ENCODE data around the gene RANGAP1. TPM values are rescaled to one million over a fixed set of nuclear protein-coding genes. Genes with fewer than 3 reads are reported as not detected.
A peak's percentile ranks its signal among the peaks of the same experiment; 100 is the strongest.

RANGAP1 gene
- total and polyA plus RNA-seq, 2 of the 8 experiments (the other 6 are each of a cell fraction or from before 2014, with no cell fraction given), result 121 to 171 TPM

DNA sequence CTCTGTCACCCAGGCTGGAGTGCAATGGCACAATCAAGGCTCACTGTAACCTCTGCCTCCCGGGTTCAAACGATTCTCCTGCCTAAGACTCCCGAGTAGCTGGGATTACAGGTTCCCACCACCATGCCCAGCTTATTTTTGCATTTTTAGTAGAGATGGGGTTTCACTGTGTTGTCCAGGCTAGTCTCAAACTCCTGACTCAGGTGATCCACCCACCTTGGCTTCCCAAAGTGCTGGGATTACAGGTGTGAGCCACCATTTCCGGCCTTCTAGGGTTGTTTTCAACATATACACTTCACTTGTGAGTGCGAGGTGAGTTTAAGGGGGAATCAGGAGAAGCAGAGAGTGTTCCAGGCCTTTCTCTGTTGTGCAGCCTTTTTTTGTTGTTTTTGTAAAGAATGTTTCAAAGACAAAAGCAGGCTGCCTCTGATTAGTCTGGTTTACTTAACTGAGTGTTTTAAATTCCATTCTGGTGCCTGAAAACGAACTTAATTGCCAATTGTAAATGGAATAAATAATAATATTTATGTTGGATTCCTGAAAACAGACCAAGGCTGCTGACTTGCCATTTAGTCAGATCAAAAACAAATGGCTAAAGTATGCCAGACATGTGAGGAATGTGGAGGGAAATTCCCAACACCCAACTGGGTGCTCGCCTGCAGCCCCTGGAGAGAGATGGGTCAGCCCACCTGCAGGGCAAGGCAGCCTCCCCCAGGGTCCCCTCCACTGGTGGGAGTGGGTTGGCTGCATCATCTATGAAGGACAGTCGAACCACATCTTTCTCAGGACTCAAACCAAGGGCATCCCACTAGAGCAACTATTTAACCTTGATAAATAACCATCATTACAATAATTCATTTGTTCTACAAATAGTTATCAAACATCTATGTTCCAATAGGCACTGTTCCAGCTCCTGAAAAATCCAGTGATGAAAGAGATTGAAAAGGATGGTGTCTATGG, 4.6 kb upstream of the RANGAP1 start:
- H3K79me2 ChIP-seq (ENCODE audit: control insufficient read depth in 1 of 2, insufficient read depth in 2 of 2, low read length in 2 of 2), result peaks cover 0 to 1% of the 10 kb centered on the region in 2 experiments; a peak in 1 of 4 replicates
- H4K20me1 ChIP-seq (replicated peaks in 1 of 2; ENCODE audit: control insufficient read depth in 1 of 2, insufficient read depth in 2 of 2, low read length in 2 of 2), result no peaks in the 10 kb centered on the region
- H3K36me3 ChIP-seq (ENCODE audit: control insufficient read depth in 2 of 4, insufficient read depth in 4 of 4, low read length in 3 of 4), result peaks cover 0 to 3% (median 0%) of the 10 kb centered on the region in 4 experiments; a peak in 1 of 8 replicates
- no peak overlapping the region for H2BK20ac ChIP-seq (ENCODE audit: low read length)
- no peaks in the 10 kb centered on the region for H3K27me3 ChIP-seq (replicated peaks in 1 of 4; ENCODE audit: control insufficient read depth in 3 of 4, extremely low read depth in 1 of 4, insufficient read depth in 3 of 4, low read length in 3 of 4)
- H3K14ac ChIP-seq (ENCODE audit: insufficient read length), result no peak overlapping the region
- H4K8ac ChIP-seq (ENCODE audit: extremely low read depth, insufficient read depth, low read length), result no peak overlapping the region
- H3K23ac ChIP-seq (ENCODE audit: insufficient read length), result no peak overlapping the region
- peak overlapping the region; percentile 54; the same call in 1 of the 2 replicates for H3K18ac ChIP-seq (ENCODE audit: extremely low read depth, low read length)
- H3K4me1 ChIP-seq (replicated peaks in 1 of 4; ENCODE audit: control insufficient read depth in 3 of 4, insufficient read depth in 4 of 4, low read length in 3 of 4), result peaks cover 2 to 15% (median 10%) of the 10 kb centered on the region in 4 experiments; a peak in 6 of 7 replicates
- peaks cover 0 to 3% of the 10 kb centered on the region in 2 experiments; a peak in 1 of 4 replicates for H3K9me3 ChIP-seq (ENCODE audit: insufficient read depth in 2 of 2, low read depth in 1 of 2, low read length in 1 of 2)
- no peaks in the 10 kb centered on the region for H3K79me1 ChIP-seq (ENCODE audit: low read depth, low read length)
- H3K4me3 ChIP-seq (ENCODE audit: extremely low read depth in 1 of 4, insufficient read depth in 2 of 4, low read depth in 3 of 4, low read length in 4 of 4), result no peak overlapping the region
- peak overlapping the region; percentile 82; the same call in 1 of the 2 replicates for H3K27ac ChIP-seq (ENCODE audit: low read depth, low read length)
- WGBS, 2 experiments (ENCODE audit: extremely low coverage in 1 of 2, insufficient coverage in 1 of 2, insufficient read length in 1 of 2, insufficient replicate concordance in 2 of 2, low coverage in 1 of 2, low lambda C conversion rate in 2 of 2, missing lambda C conversion rate in 1 of 2), result 66% methylated on average over 8 of the region's 8 CpGs; no CpG with 5 or more reads in 1 of the 2 experiments
- H4K5ac ChIP-seq (ENCODE audit: insufficient read length, low read depth, low read length), result peak overlapping the region; percentile 85
- H3K4me2 ChIP-seq (ENCODE audit: insufficient read depth in 1 of 2, low read depth in 2 of 2, low read length in 2 of 2), result peak overlapping the region; percentile 4 to 25; a peak in 2 of 4 replicates
- H2BK12ac ChIP-seq (ENCODE audit: low read depth, low read length), result peak overlapping the region; percentile 6; the same call in 1 of the 2 replicates
- peak overlapping the region; percentile 84 for H4K91ac ChIP-seq (replicated peaks; ENCODE audit: insufficient read length, low read length)
- 0 out of 7 replicates have a peak overlapping the region, but pooled peaks of 1 of the 4 experiments have one; percentile 23 for H3K9ac ChIP-seq (replicated peaks in 1 of 4; ENCODE audit: extremely low read depth in 1 of 4, low read depth in 3 of 4, low read length in 3 of 4)
- no peak overlapping the region for H2BK15ac ChIP-seq (ENCODE audit: low read length)
- peak overlapping the region; percentile 88 for H2BK5ac ChIP-seq (ENCODE audit: low read depth, low read length)
- H3K4ac ChIP-seq (replicated peaks; ENCODE audit: insufficient read length, low read depth, low read length), result no peak overlapping the region
- ChIA-PET POLR2A (ENCODE audit: partially characterized antibody) (interaction anchor here (0.6 to 0.8 kb wide), 2 partner anchors 53 to 235 kb away, joined by 3 read pairs; no protein-coding TSS in a partner anchor), CTCF (ENCODE audit: partially characterized antibody) (interaction anchor here (0.7 to 0.8 kb wide), 2 partner anchors 9 to 241 kb away, joined by 3 to 5 read pairs; no protein-coding TSS in a partner anchor)
- H2BK120ac ChIP-seq (replicated peaks; ENCODE audit: low read depth, low read length), result peak overlapping the region; percentile 28
- H2AK5ac ChIP-seq (ENCODE audit: low read depth, low read length), result no peak overlapping the region
- peak in 1 of 2 experiments; percentile 58 for DNase-seq (ENCODE audit: low read depth in 1 of 2, low spot score in 2 of 2)
- FAIRE-seq, result no peak
- no peak overlapping the region for H3K56ac ChIP-seq (replicated peaks; ENCODE audit: insufficient read length, low read depth, low read length)
- no peak overlapping the region for H2AFZ ChIP-seq (ENCODE audit: low read length)
- no peaks in the 10 kb centered on the region for H3K23me2 ChIP-seq (ENCODE audit: low read depth, low read length)
- TF ChIP-seq CREB1 (IDR thresholded peaks at IDR 0.05) (peak; percentile 70), CEBPB (IDR thresholded peaks at IDR 0.05; ENCODE audit: low read depth, low read length) (no peak), EP300 (IDR thresholded peaks at IDR 0.05; ENCODE audit: borderline replicate concordance in 1 of 2, low read depth in 2 of 2, low read length in 2 of 2) (peak in 1 of 2 experiments; percentile 87; a peak in 1 of 3 replicates), TCF12 (IDR thresholded peaks at IDR 0.05; ENCODE audit: low read depth, low read length) (0 out of 2 replicates have a peak, but pooled peaks have one; percentile 63), NANOG (IDR thresholded peaks at IDR 0.05; ENCODE audit: insufficient read depth, low read depth, low read length, poor library complexity, severe bottlenecking) (peak; percentile 41), CHD2 (IDR thresholded peaks at IDR 0.05; ENCODE audit: low read length) (no peak), TEAD4 (IDR thresholded peaks at IDR 0.05; ENCODE audit: low read depth, low read length) (peak; percentile 100)
- TF ChIP-seq, protein P1, sequence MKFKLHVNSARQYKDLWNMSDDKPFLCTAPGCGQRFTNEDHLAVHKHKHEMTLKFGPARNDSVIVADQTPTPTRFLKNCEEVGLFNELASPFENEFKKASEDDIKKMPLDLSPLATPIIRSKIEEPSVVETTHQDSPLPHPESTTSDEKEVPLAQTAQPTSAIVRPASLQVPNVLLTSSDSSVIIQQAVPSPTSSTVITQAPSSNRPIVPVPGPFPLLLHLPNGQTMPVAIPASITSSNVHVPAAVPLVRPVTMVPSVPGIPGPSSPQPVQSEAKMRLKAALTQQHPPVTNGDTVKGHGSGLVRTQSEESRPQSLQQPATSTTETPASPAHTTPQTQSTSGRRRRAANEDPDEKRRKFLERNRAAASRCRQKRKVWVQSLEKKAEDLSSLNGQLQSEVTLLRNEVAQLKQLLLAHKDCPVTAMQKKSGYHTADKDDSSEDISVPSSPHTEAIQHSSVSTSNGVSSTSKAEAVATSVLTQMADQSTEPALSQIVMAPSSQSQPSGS (IDR thresholded peaks at IDR 0.05; ENCODE audit: low read length), result peak; percentile 50; the same call in 1 of the 2 replicates
